GM18873 (cell line): ENCODE measurements around the gene MZT2A.
"Not testable (repeated sequence)": the region's sequence is repeated elsewhere in the genome, so short reads cannot be mapped to it uniquely, and the experiment has no call there.

Source experiments
- ATAC-seq: cut with Tn5 transposase; IDR thresholded peaks from one replicate; pipeline ENCODE4 v1.9.1; 2021; ENCODE audit warnings: mild to moderate bottlenecking, moderate library complexity, moderate number of reproducible peaks; ENCODE audit not compliant: unreplicated experiment, low FRiP score

Gene MZT2A

GRCh38 chr2:131493199-131493968 lies 1.2 kb upstream of the MZT2A start:
- peak; percentile 19 for ATAC-seq

DNA sequence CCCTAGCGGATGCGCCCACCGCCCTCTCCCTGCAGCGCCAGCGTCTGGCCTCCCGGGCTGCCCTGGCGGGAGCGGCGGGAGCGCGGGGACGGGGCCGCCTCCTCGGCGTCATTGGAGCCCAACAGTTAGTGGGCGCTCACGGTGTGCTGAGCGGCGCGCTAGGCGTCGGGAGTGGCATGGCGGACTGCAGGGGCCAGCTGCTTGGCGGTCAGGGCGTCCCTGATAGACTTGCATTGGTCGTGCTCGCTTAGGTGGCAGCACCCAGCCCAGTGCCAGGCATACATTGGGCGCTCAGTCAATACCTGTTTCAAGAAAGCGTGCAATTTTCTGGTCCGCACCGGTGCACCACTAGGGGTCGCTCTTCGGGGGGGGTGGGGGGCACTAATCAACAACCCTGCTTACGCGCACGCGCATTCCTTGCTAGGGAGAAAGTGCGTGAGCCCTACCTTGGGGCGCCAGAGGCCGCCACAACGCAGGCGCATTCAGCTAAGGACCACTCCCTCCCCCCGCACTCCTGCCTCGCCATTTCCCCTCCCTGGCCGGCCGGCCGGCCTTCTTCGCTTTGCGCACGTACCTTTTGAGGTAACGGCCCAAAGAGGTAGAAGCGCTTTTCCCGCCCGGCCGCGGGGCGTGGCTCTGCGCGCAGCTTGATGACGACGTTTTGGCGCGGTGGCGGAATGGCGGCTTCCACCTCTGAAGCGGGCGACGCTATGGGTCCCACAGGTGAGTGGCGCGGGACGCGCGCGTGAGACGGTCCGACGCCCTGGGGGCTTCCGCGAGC lies 411 bp upstream of the MZT2A start:
- ATAC-seq: peak; percentile 62

DNA sequence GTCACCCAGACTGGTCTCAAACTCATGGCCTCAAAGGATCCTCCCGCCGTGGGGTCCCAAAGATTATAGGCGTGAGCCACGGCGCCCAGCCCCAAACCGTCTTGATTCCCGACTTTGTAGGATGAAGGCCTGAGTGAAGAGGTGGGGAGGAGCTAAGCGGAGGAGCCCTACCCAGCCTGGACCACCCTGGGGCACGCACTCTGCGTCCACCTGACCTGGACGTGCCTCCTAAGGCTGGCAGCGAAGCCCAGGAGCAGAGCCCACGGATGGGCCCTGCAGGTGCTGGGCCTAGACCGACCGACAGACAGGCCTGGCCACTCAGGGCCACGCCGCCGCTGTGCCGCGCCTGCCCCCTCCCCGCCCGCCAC lies 744 bp downstream of the MZT2A start:
- ATAC-seq: not testable (repeated sequence)

DNA sequence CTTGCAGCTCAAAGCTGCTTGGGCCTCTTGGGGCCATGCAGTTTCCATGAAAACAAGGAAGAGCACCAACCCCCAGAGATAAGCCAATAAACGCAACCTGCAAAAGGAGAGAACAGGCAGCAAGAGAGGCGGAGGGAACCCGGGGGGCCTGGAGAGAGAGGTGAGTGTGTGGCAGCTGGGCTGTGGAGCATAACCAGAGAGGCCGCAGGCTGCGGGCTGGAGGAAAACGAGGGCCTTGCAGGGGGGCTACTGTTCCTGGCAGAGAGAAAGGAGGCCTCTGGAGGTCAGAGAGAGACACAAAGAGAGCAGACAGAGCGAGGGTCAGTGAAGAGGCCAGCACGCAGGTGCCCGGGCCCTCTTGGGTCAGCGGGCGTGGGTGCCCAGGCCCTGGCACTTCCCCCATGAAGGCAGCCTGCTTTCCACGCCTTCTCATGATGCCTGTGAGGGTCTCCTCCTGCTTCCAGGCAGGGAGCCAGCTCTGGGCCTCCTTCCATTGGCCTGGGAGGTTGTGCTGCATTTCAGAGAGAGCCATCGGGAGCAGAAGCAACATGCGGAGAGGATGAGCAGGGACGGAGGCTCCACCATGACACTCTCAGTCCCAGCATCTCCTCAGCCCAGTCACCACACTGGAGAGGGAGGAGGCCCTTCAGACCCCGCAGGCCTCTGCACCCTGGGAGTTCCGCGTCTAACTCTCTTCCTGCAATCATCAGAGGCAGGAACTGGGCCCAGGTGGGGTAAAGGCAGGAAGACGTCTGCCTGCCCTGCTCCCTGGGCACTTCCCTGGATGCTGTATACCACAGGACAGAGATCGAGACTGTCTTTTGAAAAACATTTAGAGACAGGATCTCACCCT lies 1.4 kb downstream of the MZT2A start:
- not testable (repeated sequence) for ATAC-seq

DNA sequence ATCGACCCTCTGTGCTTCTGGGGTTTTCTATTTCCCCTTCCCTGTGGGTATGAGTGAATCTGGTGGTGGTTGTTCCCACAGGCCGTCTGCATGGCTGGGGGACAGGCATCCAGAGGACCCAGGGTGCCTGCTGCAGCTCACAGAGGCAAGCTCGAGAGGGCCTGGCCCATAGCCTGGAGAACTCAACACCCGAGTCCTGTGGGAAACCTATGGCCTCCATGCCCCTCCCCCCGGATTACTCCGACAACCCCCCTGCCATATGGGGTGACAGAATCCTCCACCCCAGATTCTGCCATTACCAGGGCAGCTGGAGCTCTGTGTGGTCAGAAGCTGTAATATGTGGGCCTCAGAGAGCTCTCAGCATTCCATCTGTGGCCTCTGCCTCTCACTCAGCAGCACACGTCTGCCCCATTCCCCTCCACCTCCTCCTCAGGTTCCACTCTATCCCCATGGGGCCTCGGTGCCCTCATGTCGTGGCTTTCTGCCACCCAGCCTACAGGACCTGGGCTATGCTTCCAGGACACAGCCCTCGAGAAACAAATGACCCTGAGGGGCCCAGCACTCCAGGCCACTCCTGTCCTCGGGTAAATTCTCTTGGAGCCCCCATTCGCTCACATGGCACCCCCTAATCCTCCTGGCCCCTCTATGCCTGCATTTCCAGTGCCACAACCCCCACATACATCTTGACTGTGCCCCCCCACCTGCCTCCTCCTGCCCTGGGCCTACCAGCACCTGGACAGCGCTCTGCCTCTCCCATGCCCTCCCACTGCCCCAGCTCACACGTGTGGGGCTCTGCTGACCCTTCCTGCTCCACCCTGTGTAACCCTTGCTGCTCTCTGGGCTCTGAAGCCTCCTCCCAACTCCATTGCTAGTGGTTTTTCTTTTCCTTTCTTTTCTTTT lies 3.6 kb downstream of the MZT2A start:
- no peak for ATAC-seq

GRCh38 chr2:131486201-131486902 lies 5.8 kb downstream of the MZT2A start:
- ATAC-seq: not testable (repeated sequence)

- not testable (repeated sequence) for ATAC-seq
These were observed 7.2 kb downstream of the MZT2A start for GRCh38 chr2:131484906-131485460.

GRCh38 chr2:131483981-131484820 lies 8.0 kb downstream of the MZT2A start:
- not testable (repeated sequence) for ATAC-seq

GRCh38 chr2:131482506-131483155 lies 9.6 kb downstream of the MZT2A start:
- ATAC-seq: not testable (repeated sequence)

- ATAC-seq: not testable (repeated sequence)
These were observed 11.8 kb downstream of the MZT2A start for GRCh38 chr2:131480351-131480750.

DNA sequence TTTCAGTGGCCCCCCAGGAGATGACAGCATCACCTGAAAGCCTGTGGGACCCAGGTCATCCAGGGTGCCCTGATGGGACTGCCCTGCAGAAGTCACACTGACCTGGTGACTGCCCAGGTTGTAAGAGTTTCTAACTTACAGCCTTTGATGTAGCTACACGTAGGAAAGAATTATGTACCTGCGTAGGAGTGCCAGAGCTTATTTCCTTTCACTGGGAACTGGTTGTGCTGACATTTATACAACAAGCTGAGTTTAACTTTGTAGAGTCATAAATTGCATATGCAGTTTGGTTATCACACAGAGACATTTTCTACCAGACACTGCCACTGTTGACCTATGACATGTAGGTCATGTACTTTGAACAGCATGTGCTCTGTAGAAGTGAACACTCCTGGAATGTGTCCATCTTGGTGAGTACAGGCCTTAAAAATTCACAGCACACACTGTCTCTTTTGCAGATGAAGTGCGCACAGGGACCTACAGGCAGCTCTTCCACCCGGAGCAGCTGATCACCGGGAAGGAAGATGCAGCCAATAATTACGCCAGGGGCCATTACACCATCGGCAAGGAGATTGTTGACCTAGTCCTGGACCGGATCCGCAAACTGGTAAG lies 13.2 kb downstream of the MZT2A start:
- not testable (repeated sequence) for ATAC-seq

DNA sequence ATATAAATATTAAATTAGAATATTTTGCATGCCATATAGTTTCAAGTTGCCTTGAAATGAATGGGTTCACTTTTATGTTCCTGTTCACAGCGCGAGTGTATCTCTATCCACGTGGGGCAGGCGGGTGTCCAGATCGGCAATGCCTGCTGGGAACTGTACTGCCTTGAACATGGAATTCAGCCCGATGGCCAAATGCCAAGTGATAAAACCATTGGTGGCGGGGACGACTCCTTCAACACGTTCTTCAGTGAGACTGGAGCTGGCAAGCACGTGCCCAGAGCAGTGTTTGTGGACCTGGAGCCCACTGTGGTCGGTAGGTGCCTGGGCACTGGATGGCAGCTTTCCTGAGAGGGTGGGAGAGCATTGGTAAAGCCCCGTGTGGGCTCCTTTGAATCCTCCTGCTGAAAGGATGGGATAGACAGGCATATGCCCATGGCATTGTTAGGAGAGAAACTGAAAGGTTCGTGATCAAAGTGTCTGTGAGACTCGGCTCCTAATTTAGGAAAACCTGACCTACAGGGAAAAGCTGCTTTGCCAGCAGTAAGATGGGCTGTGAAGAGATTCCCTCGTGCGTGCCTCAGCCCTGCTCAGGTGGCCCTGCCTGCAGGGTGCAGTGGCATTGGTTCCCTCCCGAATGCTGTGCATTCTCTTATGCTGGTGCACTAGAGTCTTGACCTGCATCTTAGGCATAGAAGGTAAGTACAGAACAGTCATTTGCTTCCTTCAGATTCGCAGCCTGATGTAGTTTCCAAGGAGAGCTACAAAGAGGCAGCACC lies 13.9 kb downstream of the MZT2A start:
- ATAC-seq: not testable (repeated sequence)

DNA sequence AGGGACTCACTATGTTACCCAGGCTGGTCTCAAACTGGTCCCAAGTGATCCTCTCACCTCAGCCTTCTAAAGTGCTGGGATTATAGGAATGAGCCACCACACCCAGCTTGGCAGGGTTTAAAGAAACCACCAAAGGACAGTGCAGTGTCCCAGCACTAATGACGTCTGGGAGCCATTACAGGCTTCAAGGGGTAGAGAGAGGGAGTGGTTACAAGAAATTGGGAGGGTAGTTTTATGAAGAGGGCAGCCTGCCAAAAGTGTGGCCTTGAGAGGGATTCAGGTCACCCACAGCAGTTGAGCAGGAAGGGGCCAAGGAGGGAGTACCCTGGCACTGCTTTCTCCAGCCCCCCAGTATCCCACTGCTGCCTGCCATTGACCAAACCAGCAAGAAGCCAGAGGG lies 15.0 kb downstream of the MZT2A start:
- ATAC-seq: not testable (repeated sequence)

GRCh38 chr2:131476363-131476762 lies 15.8 kb downstream of the MZT2A start:
- ATAC-seq: not testable (repeated sequence)

DNA sequence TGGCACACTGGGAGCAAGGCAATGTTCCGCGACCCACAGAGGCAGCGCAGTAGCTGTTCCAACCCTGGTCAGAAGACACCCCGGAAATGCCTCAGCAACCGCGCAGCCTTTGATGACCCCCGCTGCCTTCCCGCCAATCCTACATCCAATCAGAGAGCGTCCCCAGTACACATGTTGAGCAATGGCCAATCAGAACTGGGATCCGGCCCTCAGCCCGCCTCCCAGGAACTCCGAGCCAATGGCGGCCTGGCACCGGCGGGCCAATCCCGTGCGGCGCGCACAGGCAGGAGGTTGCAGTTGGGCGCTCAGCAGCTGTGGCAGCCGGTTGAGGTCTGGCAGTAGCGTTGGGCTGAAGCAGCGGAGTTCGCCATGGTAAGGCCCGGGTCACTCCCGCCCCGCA lies 16.4 kb downstream of the MZT2A start, which contains the start of gene TUBA3D:
TUBA3D (plus strand) TSS at position 289 of the 400 bp plus-strand sequence; CDS start at position 370, 81 bp downstream.
- no peak for ATAC-seq

- ATAC-seq: not testable (repeated sequence)
These were observed 18.9 kb downstream of the MZT2A start for GRCh38 chr2:131473266-131473665.
